Stimulated activated CD8-positive, alpha-beta memory T cell treated with anti-CD3 and anti-CD28 coated beads, Interleukin-12 subunit alpha, Interleukin-12 subunit beta, amount 100 ng/mL, for 24 hours (primary cell): ENCODE results near the gene GALNT7.
"Not testable (repeated sequence)": the region's sequence is repeated elsewhere in the genome, so short reads cannot be mapped to it uniquely, and the experiment has no call there.

Experiments
- DNase-seq: peaks from one replicate; pipeline ENCODE4 v3.0.0-alpha.2; 2020; ENCODE audit errors: extremely low read depth

The GALNT7 gene, protein sequence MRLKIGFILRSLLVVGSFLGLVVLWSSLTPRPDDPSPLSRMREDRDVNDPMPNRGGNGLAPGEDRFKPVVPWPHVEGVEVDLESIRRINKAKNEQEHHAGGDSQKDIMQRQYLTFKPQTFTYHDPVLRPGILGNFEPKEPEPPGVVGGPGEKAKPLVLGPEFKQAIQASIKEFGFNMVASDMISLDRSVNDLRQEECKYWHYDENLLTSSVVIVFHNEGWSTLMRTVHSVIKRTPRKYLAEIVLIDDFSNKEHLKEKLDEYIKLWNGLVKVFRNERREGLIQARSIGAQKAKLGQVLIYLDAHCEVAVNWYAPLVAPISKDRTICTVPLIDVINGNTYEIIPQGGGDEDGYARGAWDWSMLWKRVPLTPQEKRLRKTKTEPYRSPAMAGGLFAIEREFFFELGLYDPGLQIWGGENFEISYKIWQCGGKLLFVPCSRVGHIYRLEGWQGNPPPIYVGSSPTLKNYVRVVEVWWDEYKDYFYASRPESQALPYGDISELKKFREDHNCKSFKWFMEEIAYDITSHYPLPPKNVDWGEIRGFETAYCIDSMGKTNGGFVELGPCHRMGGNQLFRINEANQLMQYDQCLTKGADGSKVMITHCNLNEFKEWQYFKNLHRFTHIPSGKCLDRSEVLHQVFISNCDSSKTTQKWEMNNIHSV

GRCh38 chr4:173168396-173169177 is at the start of gene GALNT7:
GALNT7 (plus strand) TSS chr4:173168811; CDS start chr4:173168836, 25 bp downstream.
- no peak for DNase-seq

DNA sequence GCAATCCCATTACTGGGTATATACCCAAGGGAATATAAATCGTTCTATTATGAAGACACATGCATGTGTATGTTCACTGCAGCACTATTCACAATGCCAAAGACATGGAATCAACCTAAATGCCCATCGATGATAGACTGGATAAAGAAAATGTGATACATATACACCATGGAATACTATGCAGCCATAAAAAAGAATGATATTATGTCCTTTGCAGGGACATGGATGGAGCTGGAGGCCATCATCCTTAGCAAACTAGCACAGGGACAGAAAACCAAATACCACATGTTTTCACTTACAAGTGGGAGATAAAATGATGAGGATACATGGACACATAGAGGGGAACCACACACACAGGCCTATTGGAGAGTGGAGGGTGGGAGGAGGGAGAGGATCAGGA is 49.8 kb upstream of the GALNT7 start:
- not testable (repeated sequence) for DNase-seq

DNA sequence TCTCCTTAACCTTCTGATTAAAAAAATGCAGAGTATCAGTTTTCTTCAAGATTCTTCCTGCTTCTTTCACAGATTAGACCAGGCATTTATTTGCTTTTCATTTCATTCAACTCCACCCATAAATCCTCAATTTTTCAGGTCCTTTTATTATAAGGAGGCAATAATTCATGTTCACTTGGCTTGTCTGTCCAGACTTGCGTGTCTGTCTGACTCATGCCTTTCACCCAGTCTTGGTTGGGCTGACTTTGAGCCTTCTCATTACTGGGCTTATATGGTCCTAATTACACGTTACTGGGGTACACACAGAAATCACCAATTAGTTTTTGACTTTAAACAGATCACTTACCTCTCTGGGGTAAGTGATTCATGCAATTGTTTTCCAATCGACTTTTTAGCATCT is 48.8 kb upstream of the GALNT7 start:
- DNase-seq: no peak

GRCh38 chr4:173121076-173121561 is 47.5 kb upstream of the GALNT7 start:
- no peak for DNase-seq

GRCh38 chr4:173124209-173124865 is 44.3 kb upstream of the GALNT7 start:
- no peak for DNase-seq

DNA sequence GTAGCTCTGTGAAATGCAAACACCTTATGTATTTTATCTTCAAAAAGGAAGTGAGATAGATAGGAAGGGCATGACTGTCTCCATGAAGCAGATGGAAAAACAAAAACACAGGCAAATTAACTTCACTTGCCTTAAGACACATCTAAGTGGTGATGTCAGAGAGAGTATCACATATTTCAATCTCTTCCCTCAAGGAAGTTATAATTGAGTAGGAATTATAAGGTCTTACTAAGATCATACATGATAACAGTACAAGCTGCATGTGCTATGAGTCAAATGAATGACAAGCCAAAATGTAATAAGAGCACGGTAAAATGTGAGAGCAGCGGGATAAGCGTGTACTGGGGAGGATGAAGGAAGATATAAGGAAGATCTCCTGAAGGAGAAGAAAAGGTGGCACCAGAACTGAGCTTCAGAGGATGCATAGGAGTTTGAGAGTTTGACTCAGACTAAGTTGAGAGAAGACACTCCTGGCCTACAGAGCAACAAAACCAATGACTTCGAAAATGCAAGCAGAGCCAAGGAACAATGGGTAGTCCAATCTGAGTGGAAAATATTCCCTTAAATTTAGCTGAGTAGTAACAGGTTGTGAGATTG is 43.3 kb upstream of the GALNT7 start:
- DNase-seq: no peak

GRCh38 chr4:173128199-173128890 is 40.3 kb upstream of the GALNT7 start:
- DNase-seq: no peak

DNA sequence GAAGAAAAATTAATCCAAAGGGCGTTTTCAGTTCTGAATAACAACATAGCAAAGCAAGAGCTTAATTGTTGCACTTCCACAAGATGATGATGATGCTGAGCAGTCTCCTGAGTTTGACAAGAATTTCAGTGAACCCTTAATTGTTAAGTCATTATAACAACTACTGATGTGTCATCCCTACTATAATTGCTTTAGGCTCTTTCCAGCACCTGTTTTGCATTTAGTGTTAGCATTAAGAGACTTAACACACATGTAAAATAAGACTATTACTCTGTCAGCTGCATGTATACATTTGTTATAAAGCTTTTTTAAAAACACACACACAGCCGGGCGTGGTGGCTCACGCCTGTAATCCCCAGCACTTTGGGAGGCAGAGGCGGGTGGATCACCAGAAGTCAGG is 37.9 kb upstream of the GALNT7 start:
- no peak for DNase-seq

DNA sequence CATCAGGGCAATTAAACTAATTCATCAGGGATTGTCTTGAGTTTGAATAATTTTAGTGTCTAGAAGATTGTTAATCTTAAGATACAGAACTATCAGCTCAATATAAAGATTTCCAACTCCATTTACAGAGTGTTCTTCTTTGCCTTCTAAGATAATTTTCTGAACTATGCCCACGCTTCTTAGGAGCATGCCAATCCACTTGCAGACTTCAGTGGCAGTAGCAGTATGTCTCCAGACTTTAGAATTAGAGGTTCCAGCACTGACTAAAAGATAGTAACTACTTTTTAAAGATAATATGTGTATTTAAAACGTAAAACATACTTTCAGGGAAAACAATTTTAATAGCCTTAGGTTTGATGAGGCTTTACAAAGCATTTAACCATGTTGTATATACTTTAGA is 34.2 kb upstream of the GALNT7 start:
- DNase-seq: no peak

DNA sequence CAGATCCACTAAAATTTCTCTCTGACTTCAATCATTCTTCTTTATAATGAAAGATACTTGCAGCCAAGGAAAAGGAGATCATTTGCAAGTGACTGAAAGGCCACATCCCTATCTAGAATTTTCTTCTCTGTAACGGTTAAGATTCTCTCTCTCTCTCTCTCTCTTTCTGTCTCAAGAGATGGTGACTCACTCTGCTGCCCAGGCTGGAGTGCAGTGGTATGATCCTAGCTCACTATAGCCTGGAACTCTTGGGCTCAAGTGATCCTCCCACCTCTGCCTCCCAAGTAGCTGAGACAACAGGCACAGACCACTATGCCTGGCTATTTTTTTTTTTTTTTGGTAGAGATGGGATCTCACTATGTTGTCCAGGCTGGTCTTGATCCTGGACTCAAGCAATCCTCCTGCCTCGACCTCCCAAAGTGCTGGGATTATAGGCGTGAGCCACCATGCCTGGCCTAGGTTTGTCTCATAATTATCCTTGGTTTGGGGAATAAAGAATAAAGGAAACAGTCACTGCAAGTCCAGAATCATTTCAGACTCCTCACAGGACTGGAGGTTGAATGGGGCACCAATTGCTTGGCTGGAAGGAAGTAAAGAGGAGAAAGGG is 33.3 kb upstream of the GALNT7 start:
- no peak for DNase-seq

DNA sequence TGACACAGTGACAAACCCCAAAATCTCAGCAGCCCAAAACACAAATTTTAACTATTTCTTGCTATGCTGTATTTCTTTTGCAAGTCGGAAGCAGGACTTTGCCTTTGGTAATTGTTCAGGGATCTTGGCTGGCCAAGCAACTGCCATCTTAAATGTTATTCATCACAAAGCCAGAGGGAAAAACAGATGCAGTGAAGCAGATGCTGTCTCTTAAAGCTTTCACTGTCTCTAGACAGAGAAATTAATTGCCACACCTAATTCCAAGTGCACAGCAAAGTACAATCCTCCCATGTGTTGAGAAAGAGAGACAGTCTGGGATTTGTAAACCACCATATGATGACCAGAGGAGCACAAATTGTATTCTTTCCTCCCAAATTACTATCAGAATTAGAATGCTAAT is 30.0 kb upstream of the GALNT7 start:
- DNase-seq: no peak

- DNase-seq: no peak
These were observed 29.1 kb upstream of the GALNT7 start for GRCh38 chr4:173139561-173139960.

DNA sequence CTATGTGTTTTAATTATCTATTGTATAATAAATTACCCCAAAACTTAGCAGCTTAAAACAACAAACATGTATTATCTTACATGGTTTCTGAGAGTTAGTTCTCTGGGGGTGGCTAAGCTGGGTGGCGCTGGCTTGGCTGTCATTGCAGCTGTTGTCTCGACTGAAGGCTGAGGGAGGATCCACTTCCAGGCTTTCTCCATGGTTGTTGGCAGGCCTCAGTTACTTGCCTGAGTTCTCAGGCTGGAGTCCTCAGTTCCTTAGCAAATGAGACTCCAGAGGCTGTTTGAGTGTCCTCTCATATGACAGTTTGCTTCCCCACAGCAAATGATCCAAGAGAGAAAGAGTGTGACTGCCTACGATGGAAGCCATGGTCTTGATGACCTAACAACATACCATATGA is 23.5 kb upstream of the GALNT7 start:
- DNase-seq: no peak

- no peak for DNase-seq
These were observed 22.2 kb upstream of the GALNT7 start for GRCh38 chr4:173146456-173146855.

DNA sequence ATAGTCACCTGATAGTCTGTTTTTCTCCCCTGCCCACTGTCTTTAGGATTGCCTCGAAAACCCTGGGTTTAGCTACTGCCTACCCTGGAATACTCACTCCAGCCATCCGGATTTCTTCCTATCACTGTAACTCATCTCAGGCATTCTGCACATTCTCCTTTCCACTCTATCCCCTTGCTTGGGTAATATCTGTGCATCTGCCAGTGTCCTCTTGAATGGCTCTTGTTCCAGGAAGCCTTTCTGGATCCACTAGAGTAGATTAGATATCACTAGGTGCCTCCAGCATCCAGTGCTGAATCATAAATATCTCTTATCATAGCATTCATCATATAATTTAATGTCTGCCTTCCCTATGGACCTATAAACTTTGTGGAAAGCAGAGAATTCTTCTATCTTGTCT is 17.1 kb upstream of the GALNT7 start:
- DNase-seq: no peak

DNA sequence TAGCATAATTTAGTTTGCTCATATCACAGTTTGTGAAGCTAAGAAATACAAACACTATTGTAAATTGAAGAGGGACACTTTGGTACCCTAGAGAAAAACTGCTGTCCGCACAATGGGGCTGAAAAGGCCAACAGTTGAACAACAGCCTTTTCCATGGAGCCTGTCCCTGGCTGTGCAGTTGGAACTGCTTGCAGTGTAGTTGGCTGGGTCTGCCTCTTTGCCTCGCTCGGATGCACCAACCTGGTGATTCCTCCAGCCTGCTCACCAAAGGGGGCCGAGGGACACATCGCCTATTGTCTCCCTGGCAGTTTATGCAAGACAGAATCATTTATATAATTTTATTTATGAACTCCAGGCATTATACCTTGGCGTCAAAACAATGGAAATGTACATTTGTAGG is 16.5 kb upstream of the GALNT7 start:
- no peak for DNase-seq

DNA sequence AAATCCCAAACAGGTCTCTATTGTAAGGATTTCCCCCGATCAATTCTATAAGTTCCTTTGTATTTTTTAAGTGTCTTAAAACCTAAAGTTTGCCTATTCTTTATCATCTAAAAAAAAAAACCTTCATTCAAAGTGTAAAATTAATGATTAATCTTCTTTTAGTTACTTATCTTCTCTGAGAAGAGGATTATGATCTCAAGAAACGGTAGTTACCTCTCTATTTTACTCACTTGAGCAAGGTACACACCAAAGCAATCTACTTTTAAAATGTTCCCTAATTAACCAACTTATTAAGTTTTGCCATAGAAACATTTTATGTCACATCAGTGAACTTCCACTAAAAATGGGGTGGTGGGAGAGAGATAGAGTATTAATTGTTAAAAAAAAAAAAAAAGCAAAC is 15.2 kb upstream of the GALNT7 start:
- DNase-seq: no peak

DNA sequence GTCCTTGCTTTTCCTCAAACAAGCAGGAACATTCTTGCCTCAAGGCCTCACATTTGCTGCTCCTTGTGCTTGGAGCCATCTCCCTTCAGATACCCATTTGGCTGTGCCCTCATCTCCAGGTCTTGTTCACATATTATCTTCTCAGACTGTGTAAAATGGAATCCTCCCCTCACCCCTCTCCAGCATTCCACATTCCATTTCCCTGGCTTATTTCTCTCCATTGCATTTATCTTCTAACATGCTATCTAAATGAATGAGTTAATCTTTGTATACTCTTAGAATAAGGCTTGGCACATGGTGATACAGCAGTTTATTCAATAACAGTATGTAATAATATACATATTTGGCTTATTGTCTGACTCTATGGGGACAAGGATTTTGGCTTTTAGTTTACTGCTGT is 8.8 kb upstream of the GALNT7 start:
- no peak for DNase-seq

- no peak for DNase-seq
These were observed 7.7 kb upstream of the GALNT7 start for GRCh38 chr4:173160871-173161270.

DNA sequence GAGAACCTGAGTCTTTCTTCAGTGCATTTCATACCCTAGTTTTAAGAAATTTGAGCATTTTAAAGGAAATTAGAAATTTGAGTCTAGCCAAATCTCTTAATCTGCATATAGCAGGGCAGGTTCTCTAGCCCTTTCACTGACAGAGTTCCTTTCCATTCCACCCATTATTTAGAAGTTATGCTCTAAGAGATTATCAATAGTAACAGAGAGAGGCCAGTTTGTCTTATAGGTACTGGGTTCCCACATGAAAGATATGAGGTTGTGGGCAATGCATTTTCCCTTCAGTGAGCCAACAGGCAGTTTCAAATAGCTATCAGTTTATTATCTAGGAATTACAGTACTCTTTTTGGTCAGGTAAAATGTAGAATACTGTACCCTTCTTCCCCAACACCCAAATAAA is 7.3 kb upstream of the GALNT7 start:
- DNase-seq: no peak

DNA sequence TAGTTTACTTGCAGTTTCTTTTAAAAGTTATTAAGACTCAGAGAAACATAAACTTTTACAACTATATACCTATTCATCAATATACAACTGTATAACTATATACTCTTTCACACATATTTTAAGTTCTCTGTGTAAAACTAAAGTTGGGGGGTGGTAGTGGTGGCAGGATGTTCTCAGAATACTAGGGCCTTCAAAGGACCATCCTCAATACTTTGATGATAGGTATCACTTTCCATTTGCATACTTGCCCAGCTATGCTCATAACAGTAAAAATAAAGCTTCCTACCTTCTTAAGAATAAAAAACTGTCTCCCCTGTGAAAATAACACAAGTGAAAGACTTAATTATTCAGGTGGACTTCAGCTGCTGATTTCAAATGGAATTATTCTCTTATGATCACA is 2.9 kb upstream of the GALNT7 start:
- DNase-seq: no peak
